Lower leg skin (tissue), 3 donors: ENCODE measurements around the gene EN2.

ENCODE experiments used
- POLR2A ChIP-seq, 2 donors: fragments of 450-650 bp; IDR thresholded peaks; one replicate each; pipeline ENCODE4 v1.6.1; 2016 to 2017; ENCODE audit warnings: antibody characterized with exemption in 2 of 2, mild to moderate bottlenecking in 1 of 2, moderate library complexity in 1 of 2
- TF ChIP-seq, protein P1 (sequence below), 3 donors: fragments of 450-650 bp; IDR thresholded peaks; one replicate each; pipeline ENCODE4 v1.5.1; 2016; ENCODE audit warnings: antibody characterized with exemption in 3 of 3, mild to moderate bottlenecking in 3 of 3, moderate library complexity in 2 of 3

DNA sequence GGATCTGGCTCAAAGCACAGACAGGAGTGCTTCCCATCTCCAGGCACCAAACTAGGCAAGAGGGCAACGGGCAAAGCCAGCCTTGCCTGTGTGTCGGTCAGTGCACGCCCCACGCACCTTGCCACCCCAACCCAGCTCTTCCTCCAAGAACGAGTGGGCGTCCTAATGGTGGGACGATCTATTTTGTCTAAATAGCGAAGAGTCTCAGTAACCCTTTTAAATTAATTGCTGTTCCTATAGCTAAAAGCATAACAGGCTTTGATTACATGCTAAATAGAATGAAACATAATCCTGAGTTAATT is 12.2 kb downstream of the EN2 start:
- TF ChIP-seq, protein P1, sequence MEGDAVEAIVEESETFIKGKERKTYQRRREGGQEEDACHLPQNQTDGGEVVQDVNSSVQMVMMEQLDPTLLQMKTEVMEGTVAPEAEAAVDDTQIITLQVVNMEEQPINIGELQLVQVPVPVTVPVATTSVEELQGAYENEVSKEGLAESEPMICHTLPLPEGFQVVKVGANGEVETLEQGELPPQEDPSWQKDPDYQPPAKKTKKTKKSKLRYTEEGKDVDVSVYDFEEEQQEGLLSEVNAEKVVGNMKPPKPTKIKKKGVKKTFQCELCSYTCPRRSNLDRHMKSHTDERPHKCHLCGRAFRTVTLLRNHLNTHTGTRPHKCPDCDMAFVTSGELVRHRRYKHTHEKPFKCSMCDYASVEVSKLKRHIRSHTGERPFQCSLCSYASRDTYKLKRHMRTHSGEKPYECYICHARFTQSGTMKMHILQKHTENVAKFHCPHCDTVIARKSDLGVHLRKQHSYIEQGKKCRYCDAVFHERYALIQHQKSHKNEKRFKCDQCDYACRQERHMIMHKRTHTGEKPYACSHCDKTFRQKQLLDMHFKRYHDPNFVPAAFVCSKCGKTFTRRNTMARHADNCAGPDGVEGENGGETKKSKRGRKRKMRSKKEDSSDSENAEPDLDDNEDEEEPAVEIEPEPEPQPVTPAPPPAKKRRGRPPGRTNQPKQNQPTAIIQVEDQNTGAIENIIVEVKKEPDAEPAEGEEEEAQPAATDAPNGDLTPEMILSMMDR (IDR thresholded peaks at IDR 0.05), result no peak
- TF ChIP-seq POLR2A (IDR thresholded peaks at IDR 0.05), result no peak
